HFFc6 (cell line): Measurements from ENCODE around the gene TANGO2. TPM values are rescaled to one million over a fixed set of nuclear protein-coding genes. Genes with fewer than 3 reads are reported as not detected.

ENCODE experiments used
- DNase-seq: peaks from one replicate; pipeline ENCODE4 v3.0.0-alpha.2; 2018
- H3K27ac Mint-ChIP-seq: 2 replicates; pipeline ENCODE4 v1.8.0; 2020; ENCODE audit warnings: mild to moderate bottlenecking, mixed read lengths
- H3K27me3 Mint-ChIP-seq: 2 replicates; pipeline ENCODE4 v1.8.0; 2021; ENCODE audit warnings: mild to moderate bottlenecking, moderate library complexity, mixed read lengths; ENCODE audit not compliant: insufficient read depth
- H3K36me3 Mint-ChIP-seq: 2 replicates; pipeline ENCODE4 v1.8.0; 2021; ENCODE audit warnings: low read depth, mixed read lengths
- H3K4me1 Mint-ChIP-seq: 2 replicates; pipeline ENCODE4 v1.8.0; 2020; ENCODE audit warnings: low read depth, mixed read lengths
- H3K4me3 Mint-ChIP-seq: 2 replicates; pipeline ENCODE4 v1.8.0; 2020; ENCODE audit warnings: mild to moderate bottlenecking, moderate library complexity, mixed read lengths
- H3K9me3 Mint-ChIP-seq: 2 replicates; pipeline ENCODE4 v1.8.0; 2020; ENCODE audit warnings: mild to moderate bottlenecking, mixed read lengths
- total RNA-seq, 6 experiments: library from RNA; stranded (reverse); fragmentation: NEBNext Ultra II Directional; extraction: Animal tissue kit (Norgen Biotek cat#: 25700); gene quantifications; 2 replicates in 1 of 6; 3 replicates in 5 of 6; pipeline ENCODE4 v1.2.3, GENCODE V29; 2021
- TF ChIP-seq, protein P1 (sequence below): fragments of 200-600 bp; sonication (generic); IDR thresholded peaks from 2 replicates; pipeline ENCODE4 v1.5.0; 2021; ENCODE audit warnings: antibody characterized with exemption, mild to moderate bottlenecking

The TANGO2 gene
- total RNA-seq, 6 experiments from 2014 or later: 28.5 to 38.0 (median 34.9) TPM

DNA sequence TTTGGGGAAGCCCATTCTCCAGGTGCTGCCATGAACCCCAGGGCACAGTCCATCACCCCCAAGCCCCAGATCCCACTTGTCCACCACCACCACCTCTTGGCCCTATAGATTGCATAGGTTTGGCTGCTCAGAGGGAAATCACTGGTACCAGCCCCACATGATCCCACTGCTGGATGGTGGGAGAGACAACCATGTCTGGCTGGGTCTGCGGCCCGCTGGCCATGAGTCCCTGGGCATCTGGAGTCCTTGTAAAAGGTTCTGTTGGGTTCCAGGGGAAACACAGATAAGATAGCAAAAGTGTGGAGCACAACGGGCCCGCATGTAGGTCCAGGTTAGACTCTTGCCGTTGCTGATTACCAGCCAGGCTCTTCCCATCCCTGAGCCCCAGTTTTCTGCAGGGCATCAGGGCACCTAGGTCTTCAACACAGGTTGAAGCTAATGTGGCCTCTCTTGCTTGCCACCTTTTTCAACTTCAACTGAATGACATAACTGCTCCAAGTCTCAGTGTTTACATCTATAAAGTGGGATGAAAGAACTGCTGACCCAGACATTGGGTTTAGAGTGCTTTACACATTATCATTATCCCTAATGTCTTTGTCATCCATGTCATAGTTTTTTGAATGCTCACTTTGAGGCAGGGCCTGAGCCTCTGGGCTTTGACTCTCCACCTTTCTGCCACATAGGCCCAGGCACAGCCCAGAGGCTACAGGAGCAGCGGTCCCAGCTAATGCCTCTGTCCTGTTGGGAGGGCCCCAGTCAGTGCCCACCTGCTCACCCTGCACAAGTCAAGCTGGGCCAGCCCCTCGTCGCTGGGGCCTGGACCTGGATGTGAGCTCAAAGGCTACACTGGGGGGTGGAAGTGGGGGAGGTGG is 1.0 kb upstream of the TANGO2 start:
- Mint-ChIP-seq H3K27me3 (peaks cover 15% of the 10 kb centered on the region), H3K36me3 (no peaks in the 10 kb centered on the region), H3K27ac (peak overlapping the region; percentile 64; the same call in 1 of the 2 replicates)

GRCh38 chr22:20021196-20022181 is 579 bp downstream of the TANGO2 start:
- Mint-ChIP-seq H3K4me1 (peaks cover 18% of the 10 kb centered on the region), H3K36me3 (no peaks in the 10 kb centered on the region), H3K27me3 (peaks cover 15% of the 10 kb centered on the region), H3K9me3 (no peaks in the 10 kb centered on the region), H3K27ac (peak overlapping the region; percentile 92), H3K4me3 (peak overlapping the region; percentile 95)
- DNase-seq: peak; percentile 73
- TF ChIP-seq, protein P1, sequence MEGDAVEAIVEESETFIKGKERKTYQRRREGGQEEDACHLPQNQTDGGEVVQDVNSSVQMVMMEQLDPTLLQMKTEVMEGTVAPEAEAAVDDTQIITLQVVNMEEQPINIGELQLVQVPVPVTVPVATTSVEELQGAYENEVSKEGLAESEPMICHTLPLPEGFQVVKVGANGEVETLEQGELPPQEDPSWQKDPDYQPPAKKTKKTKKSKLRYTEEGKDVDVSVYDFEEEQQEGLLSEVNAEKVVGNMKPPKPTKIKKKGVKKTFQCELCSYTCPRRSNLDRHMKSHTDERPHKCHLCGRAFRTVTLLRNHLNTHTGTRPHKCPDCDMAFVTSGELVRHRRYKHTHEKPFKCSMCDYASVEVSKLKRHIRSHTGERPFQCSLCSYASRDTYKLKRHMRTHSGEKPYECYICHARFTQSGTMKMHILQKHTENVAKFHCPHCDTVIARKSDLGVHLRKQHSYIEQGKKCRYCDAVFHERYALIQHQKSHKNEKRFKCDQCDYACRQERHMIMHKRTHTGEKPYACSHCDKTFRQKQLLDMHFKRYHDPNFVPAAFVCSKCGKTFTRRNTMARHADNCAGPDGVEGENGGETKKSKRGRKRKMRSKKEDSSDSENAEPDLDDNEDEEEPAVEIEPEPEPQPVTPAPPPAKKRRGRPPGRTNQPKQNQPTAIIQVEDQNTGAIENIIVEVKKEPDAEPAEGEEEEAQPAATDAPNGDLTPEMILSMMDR: no peak

More for the DNA sequence above, 1.0 kb upstream of the TANGO2 start:
- Mint-ChIP-seq H3K4me3 (peak overlapping the region; percentile 83), H3K9me3 (no peaks in the 10 kb centered on the region), H3K4me1 (peaks cover 18% of the 10 kb centered on the region)
- TF ChIP-seq, protein P1: no peak
- no peak for DNase-seq

- DNase-seq: no peak
- Mint-ChIP-seq H3K4me3 (peak overlapping the region; percentile 95), H3K36me3 (no peaks in the 10 kb centered on the region), H3K4me1 (peaks cover 18% of the 10 kb centered on the region), H3K9me3 (no peaks in the 10 kb centered on the region), H3K27me3 (peaks cover 13% of the 10 kb centered on the region), H3K27ac (peak overlapping the region; percentile 92)
- TF ChIP-seq, protein P1: no peak
Observed at GRCh38 chr22:20022231-20022977, 1.5 kb downstream of the TANGO2 start.

- DNase-seq: no peak
- Mint-ChIP-seq H3K27me3 (peaks cover 12% of the 10 kb centered on the region), H3K9me3 (no peaks in the 10 kb centered on the region), H3K27ac (no peak overlapping the region), H3K36me3 (no peaks in the 10 kb centered on the region), H3K4me1 (peaks cover 18% of the 10 kb centered on the region), H3K4me3 (no peak overlapping the region)
- TF ChIP-seq, protein P1: no peak
Observed at GRCh38 chr22:20022978-20023613, 2.2 kb downstream of the TANGO2 start.
